ENCODE data around the gene RAB33A.

DNA sequence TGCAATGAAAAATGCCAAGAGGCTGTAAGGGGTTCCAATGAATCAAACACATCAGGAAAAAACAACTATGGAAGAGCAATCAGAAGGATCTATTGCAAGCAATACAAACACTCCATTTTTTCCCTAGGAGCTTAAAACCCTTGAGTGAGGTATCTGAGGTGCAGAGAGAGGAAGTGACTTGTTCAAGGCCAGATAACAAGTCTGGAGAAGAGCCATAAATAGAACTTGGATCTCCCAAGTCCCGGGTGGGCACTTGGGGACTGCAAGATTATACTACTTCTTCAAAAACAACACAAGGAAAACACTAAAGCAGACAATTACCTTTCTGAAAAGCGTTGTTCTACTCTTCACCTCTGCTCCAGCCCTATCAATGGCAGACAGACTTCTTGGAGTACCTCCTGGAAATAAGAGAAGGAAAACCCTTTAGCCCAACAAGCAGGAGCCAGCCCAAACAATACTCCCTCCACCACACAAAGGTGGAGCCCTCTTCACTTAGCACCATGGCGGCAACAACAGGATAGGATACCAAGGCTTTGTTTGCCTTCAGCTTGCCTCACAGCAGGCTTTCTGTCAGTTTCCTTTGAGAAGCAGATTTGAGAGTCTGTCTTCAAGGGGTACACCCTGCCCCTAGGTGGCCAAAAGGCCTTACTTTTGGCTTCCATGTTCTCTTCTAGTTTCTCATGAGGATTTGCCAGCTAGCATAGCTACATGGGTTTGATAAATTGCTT, 32.1 kb upstream of the RAB33A start:
- TF ChIP-seq RXRA (IDR thresholded peaks at IDR 0.05) (no peak), YY1 (IDR thresholded peaks at IDR 0.05) (no peak), RAD21 (IDR thresholded peaks at IDR 0.05) (no peak), FOXA1 (IDR thresholded peaks at IDR 0.05) (no peak), HNF4A (conservative IDR thresholded peaks at IDR 0.05) (no peak), TAF1 (conservative IDR thresholded peaks at IDR 0.05) (no peak), GABPA (IDR thresholded peaks at IDR 0.05 in 1 of 2, conservative IDR thresholded peaks at IDR 0.05 in 1 of 2) (no peak), EGR1 (IDR thresholded peaks at IDR 0.05; ENCODE audit: low read depth in 2 of 2) (no peak), NR2F2 (IDR thresholded peaks at IDR 0.05) (no peak)
- TF ChIP-seq, protein P1, sequence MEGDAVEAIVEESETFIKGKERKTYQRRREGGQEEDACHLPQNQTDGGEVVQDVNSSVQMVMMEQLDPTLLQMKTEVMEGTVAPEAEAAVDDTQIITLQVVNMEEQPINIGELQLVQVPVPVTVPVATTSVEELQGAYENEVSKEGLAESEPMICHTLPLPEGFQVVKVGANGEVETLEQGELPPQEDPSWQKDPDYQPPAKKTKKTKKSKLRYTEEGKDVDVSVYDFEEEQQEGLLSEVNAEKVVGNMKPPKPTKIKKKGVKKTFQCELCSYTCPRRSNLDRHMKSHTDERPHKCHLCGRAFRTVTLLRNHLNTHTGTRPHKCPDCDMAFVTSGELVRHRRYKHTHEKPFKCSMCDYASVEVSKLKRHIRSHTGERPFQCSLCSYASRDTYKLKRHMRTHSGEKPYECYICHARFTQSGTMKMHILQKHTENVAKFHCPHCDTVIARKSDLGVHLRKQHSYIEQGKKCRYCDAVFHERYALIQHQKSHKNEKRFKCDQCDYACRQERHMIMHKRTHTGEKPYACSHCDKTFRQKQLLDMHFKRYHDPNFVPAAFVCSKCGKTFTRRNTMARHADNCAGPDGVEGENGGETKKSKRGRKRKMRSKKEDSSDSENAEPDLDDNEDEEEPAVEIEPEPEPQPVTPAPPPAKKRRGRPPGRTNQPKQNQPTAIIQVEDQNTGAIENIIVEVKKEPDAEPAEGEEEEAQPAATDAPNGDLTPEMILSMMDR (IDR thresholded peaks at IDR 0.05; ENCODE audit: low read depth, low read length, missing input control): no peak
- TF ChIP-seq, protein P2, sequence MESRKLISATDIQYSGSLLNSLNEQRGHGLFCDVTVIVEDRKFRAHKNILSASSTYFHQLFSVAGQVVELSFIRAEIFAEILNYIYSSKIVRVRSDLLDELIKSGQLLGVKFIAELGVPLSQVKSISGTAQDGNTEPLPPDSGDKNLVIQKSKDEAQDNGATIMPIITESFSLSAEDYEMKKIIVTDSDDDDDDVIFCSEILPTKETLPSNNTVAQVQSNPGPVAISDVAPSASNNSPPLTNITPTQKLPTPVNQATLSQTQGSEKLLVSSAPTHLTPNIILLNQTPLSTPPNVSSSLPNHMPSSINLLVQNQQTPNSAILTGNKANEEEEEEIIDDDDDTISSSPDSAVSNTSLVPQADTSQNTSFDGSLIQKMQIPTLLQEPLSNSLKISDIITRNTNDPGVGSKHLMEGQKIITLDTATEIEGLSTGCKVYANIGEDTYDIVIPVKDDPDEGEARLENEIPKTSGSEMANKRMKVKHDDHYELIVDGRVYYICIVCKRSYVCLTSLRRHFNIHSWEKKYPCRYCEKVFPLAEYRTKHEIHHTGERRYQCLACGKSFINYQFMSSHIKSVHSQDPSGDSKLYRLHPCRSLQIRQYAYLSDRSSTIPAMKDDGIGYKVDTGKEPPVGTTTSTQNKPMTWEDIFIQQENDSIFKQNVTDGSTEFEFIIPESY (IDR thresholded peaks at IDR 0.05): no peak
- TF ChIP-seq, protein P3, sequence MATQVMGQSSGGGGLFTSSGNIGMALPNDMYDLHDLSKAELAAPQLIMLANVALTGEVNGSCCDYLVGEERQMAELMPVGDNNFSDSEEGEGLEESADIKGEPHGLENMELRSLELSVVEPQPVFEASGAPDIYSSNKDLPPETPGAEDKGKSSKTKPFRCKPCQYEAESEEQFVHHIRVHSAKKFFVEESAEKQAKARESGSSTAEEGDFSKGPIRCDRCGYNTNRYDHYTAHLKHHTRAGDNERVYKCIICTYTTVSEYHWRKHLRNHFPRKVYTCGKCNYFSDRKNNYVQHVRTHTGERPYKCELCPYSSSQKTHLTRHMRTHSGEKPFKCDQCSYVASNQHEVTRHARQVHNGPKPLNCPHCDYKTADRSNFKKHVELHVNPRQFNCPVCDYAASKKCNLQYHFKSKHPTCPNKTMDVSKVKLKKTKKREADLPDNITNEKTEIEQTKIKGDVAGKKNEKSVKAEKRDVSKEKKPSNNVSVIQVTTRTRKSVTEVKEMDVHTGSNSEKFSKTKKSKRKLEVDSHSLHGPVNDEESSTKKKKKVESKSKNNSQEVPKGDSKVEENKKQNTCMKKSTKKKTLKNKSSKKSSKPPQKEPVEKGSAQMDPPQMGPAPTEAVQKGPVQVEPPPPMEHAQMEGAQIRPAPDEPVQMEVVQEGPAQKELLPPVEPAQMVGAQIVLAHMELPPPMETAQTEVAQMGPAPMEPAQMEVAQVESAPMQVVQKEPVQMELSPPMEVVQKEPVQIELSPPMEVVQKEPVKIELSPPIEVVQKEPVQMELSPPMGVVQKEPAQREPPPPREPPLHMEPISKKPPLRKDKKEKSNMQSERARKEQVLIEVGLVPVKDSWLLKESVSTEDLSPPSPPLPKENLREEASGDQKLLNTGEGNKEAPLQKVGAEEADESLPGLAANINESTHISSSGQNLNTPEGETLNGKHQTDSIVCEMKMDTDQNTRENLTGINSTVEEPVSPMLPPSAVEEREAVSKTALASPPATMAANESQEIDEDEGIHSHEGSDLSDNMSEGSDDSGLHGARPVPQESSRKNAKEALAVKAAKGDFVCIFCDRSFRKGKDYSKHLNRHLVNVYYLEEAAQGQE (IDR thresholded peaks at IDR 0.05): no peak
- TF ChIP-seq, protein P4, sequence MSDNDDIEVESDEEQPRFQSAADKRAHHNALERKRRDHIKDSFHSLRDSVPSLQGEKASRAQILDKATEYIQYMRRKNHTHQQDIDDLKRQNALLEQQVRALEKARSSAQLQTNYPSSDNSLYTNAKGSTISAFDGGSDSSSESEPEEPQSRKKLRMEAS (IDR thresholded peaks at IDR 0.05): no peak
- TF ChIP-seq, protein P5, sequence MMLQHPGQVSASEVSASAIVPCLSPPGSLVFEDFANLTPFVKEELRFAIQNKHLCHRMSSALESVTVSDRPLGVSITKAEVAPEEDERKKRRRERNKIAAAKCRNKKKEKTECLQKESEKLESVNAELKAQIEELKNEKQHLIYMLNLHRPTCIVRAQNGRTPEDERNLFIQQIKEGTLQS (IDR thresholded peaks at IDR 0.05): no peak
